HG03520 (cell line): ENCODE results near the gene BAG2.

Experiments
- ATAC-seq: cut with Tn5 transposase; IDR thresholded peaks from one replicate; pipeline ENCODE4 v1.9.1; 2021; ENCODE audit warnings: mild to moderate bottlenecking, moderate library complexity; ENCODE audit not compliant: unreplicated experiment

Gene BAG2

DNA sequence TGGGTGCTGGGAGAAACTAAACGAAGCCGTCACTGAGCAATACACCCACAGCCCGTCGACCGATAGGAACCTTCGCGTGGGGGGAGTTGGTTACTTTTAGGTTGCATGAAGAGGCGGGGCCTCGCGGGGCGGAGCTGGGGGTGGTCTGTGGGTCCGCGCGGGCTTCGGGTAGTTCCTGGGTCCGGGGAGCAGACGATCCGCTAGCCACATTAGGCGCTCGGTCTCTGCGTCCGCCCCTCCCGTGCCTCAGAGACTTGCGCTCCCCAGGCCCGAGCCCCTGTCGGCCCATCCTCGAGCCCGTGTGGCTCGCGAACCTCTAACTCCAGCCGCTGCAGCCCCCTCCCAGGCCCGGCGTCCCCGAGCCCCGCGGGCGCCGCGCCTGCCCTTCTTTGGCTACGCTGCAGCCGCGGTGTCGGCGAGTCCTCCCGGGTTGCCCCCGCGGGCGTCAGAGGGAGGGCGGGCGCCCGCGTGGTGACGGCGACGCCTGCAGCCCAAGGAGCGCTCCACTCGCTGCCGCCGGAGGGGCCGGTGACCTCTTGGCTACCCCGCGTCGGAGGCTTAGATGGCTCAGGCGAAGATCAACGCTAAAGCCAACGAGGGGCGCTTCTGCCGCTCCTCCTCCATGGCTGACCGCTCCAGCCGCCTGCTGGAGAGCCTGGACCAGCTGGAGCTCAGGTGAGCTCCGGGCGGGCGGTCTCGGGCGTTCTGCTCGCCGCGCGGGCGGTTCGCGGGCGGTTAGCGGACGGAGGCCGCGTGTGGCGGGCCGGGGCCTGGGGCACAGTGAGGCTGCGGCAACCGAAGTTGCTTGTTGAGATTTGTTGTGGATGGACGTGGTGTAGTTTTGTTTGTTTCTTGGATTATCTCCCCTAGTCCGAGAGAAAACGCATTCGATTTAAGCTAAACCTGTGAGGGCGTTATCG lies at the start of gene BAG2:
Gene BAG2, plus strand, starts transcription at position 191 of the 920 bp plus-strand sequence. Its CDS starts 372 bp downstream, at position 563.
- peak; percentile 83 for ATAC-seq

DNA sequence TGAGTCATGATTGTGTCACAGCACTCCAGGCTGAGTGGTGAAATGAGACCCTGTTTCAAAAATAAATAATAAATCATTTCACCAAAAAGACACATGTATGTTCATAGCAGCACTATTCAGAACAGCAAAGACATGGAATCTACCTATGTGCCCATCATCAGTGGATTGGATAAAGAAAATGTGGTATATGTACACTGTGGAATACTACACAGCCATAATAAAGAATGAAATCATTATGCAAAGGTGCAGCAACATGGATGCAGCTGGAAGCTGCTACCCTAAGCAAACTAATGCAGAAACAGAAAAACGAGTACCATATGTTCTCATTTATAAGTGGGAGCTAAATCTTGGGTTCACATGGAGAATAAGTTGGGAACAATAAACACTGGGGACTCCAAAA lies 49.0 kb upstream of the BAG2 start:
- no peak for ATAC-seq

DNA sequence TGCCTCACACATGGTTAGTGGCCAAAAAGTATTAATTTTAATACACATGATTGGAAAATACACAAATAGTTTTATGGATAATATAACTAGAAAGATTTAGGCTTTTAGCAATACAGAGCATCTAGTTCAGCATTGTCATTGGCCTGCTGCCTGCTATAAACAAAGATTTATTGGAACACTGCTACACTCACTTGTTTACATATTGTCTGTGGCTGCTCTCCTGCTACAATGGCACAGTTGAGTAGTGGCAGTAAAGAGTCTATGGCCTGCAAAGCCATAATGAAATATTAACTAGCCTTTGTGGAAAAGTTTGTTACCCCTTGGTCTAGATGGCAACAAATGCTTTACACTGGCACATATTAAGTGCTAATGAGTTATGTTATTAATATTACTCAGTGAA lies 44.4 kb upstream of the BAG2 start:
- ATAC-seq, result no peak

- ATAC-seq, result no peak
These were observed 41.4 kb upstream of the BAG2 start for GRCh38 chr6:57130661-57131177.

- ATAC-seq, result no peak
These were observed 37.2 kb upstream of the BAG2 start for GRCh38 chr6:57134954-57135353.

DNA sequence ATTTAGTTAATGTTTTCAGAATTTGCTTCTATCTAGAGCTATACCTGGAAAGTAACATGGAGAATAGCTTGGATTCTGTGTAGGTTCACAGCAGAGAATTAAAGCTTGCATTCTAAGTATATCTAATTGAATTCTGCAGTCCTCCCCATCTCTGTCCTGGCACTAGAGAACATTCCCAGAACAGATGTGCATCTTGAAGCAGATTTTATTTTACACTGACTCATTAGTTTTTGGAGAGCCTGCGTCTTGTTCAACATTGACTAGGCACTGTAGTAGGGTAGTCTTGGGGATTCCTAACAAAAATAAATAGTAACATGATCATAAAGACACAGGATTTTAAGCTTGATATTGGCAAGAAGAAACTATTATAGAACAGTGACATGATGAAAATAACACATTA lies 36.2 kb upstream of the BAG2 start:
- no peak for ATAC-seq

- ATAC-seq, result no peak
These were observed 34.8 kb upstream of the BAG2 start for GRCh38 chr6:57137350-57137749.

- no peak for ATAC-seq
These were observed 34.1 kb upstream of the BAG2 start for GRCh38 chr6:57138026-57138425.

GRCh38 chr6:57141451-57142177 lies 30.5 kb upstream of the BAG2 start:
- no peak for ATAC-seq

GRCh38 chr6:57142178-57142525 lies 30.0 kb upstream of the BAG2 start:
- ATAC-seq, result no peak

GRCh38 chr6:57143690-57144089 lies 28.4 kb upstream of the BAG2 start:
- no peak for ATAC-seq

DNA sequence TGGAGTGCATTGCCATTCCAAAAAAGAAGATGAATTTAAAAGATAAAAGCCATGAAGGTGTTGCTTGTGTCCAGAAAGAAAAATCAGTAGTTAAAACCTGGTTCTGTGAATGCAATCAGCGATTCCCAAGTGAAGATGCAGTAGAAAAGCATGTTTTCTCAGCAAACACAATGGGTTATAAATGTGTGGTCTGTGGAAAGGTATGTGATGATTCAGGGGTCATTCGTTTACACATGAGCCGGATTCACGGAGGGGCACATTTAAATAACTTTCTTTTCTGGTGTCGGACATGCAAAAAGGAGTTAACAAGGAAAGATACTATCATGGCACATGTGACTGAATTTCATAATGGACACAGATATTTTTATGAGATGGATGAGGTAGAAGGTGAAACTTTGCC lies 24.7 kb upstream of the BAG2 start:
- ATAC-seq, result no peak

GRCh38 chr6:57147955-57148858 lies 23.9 kb upstream of the BAG2 start:
- no peak for ATAC-seq

- no peak for ATAC-seq
These were observed 13.5 kb upstream of the BAG2 start for GRCh38 chr6:57158658-57159057.

GRCh38 chr6:57159127-57159526 lies 13.0 kb upstream of the BAG2 start:
- no peak for ATAC-seq

DNA sequence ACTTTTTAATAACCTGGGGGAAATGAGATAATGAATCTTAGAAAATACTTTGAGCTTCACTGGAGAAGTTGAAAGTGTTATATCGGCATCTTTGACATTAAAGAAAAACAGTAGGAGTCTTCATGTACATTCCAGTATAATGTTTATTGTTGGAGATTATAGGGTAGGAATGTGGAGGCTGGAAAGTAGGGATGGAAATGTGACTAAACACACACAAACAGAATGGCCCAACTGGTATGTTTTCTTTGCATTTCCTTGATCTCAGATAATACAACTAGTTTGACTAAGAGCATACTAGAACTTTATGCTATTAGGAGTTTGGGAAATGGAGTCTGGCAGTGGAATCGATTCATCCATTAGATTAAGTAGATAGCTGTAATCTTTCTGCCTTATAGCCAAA lies 10.1 kb upstream of the BAG2 start:
- no peak for ATAC-seq

GRCh38 chr6:57162516-57162915 lies 9.6 kb upstream of the BAG2 start:
- no peak for ATAC-seq

GRCh38 chr6:57163956-57164355 lies 8.2 kb upstream of the BAG2 start:
- no peak for ATAC-seq

DNA sequence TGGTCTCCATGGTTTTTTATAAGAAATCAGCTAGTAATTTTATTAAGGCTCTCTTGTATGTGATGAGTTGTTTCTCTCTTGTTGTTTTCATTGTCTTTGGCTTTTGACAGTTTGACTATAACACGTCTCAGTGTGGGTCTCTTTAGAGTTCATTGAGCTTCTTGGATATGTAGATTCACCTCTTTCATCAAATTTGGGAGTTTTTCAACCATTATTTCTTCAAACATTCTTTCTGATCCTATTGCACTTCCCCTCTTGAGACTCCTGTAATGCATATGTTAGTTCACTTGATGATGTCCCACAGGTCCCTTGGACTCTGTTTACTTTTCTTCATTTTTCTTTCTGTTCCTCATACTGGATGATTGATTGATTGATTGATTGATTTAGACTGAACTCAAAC lies 7.0 kb upstream of the BAG2 start:
- no peak for ATAC-seq

- ATAC-seq, result no peak
These were observed 1.1 kb downstream of the BAG2 start for GRCh38 chr6:57173056-57173885.
